ENCODE results near the gene CAMK4. TPM values are rescaled to one million over a fixed set of nuclear protein-coding genes. Genes with fewer than 3 reads are reported as not detected.
"Not testable (repeated sequence)": the region's sequence is repeated elsewhere in the genome, so short reads cannot be mapped to it uniquely, and the experiment has no call there.

Gene CAMK4
- total and polyA plus RNA-seq, 2 donors (not counting 3 experiments of a cell fraction or from before 2014, with no cell fraction given) = 2.2 to 5.4 TPM

DNA sequence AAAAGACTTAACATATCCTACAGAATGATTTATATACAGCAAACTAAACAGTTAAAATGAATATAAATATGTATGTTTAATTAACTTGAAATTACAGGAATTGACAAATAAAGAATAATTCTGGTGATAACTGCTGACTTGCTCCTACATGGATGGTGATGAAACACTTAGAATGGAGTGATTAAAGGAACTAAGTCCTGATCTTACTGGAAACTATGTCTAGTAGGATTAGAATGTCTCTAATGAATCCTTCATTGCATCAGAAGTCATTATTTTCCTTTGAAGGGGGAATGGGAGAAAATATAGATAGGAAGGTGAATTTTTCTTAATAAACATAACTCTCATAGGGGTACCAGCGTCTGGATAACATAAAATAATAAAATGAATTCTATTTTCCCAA is 77.1 kb downstream of the CAMK4 start:
- H3K79me2 ChIP-seq (ENCODE audit: control insufficient read depth, insufficient read depth, low read length) = no peaks in the 10 kb centered on the region
- intact Hi-C loops (cut with micrococcal nuclease) = no loop called here
- no TSS peak for BruUV-seq (replicated peaks)

GRCh38 chr5:111302043-111302442 is 77.9 kb downstream of the CAMK4 start:
- H3K9me3 ChIP-seq (replicated peaks; ENCODE audit: control insufficient read depth, insufficient read depth, low read length); CTCF ChIA-PET; H3K79me2 ChIP-seq (ENCODE audit: control insufficient read depth, insufficient read depth, low read length); H4K20me1 ChIP-seq (replicated peaks; ENCODE audit: control insufficient read depth, extremely low read depth, insufficient read depth, low read length); H3K9ac ChIP-seq (replicated peaks; ENCODE audit: extremely low read depth, insufficient read depth, low read length); H3K36me3 ChIP-seq (ENCODE audit: control insufficient read depth in 2 of 2, extremely low read depth in 1 of 2, insufficient read depth in 2 of 2, low read length in 2 of 2); H3K27me3 ChIP-seq (ENCODE audit: control insufficient read depth in 2 of 2, insufficient read depth in 2 of 2, low read length in 2 of 2); BruUV-seq (replicated peaks); FAIRE-seq; dilution Hi-C loops (cut with MboI; ENCODE audit: extremely low pct_ligation_motif_present, low sequenced_read_pairs); H3K9me1 ChIP-seq (replicated peaks; ENCODE audit: control insufficient read depth, extremely low read depth, insufficient read depth, low read length); H3K4me1 ChIP-seq (ENCODE audit: control insufficient read depth, extremely low read depth, insufficient read depth, low read length); H3K27ac ChIP-seq (ENCODE audit: insufficient read depth, low read depth, low read length); POLR2A ChIA-PET; DNase-seq (ENCODE audit: low read depth, low spot score); H3K4me2 ChIP-seq (ENCODE audit: insufficient read depth, low read length); H3K4me3 ChIP-seq (replicated peaks in 1 of 3; ENCODE audit: insufficient read depth in 1 of 3, low read depth in 1 of 3, low read length in 3 of 3); H2AFZ ChIP-seq (ENCODE audit: low read depth, low read length); intact Hi-C loops (cut with micrococcal nuclease): not testable (repeated sequence)

More for the DNA sequence above, 77.1 kb downstream of the CAMK4 start:
- Histone ChIP-seq H3K36me3 (ENCODE audit: control insufficient read depth in 2 of 2, extremely low read depth in 1 of 2, insufficient read depth in 2 of 2, low read length in 2 of 2) (no peaks in the 10 kb centered on the region), H2AFZ (ENCODE audit: low read depth, low read length) (no peak overlapping the region), H3K27ac (ENCODE audit: insufficient read depth, low read depth, low read length) (no peak overlapping the region), H3K9me1 (replicated peaks; ENCODE audit: control insufficient read depth, extremely low read depth, insufficient read depth, low read length) (no peaks in the 10 kb centered on the region), H3K9ac (replicated peaks; ENCODE audit: extremely low read depth, insufficient read depth, low read length) (no peak overlapping the region), H3K4me3 (replicated peaks in 1 of 3; ENCODE audit: insufficient read depth in 1 of 3, low read depth in 1 of 3, low read length in 3 of 3) (no peak overlapping the region), H3K4me1 (ENCODE audit: control insufficient read depth, extremely low read depth, insufficient read depth, low read length) (no peaks in the 10 kb centered on the region), H4K20me1 (replicated peaks; ENCODE audit: control insufficient read depth, extremely low read depth, insufficient read depth, low read length) (no peaks in the 10 kb centered on the region), H3K4me2 (ENCODE audit: insufficient read depth, low read length) (no peak overlapping the region), H3K9me3 (replicated peaks; ENCODE audit: control insufficient read depth, insufficient read depth, low read length) (no peaks in the 10 kb centered on the region), H3K27me3 (ENCODE audit: control insufficient read depth in 2 of 2, insufficient read depth in 2 of 2, low read length in 2 of 2) (no peaks in the 10 kb centered on the region)
- ChIA-PET POLR2A (no interaction called here), CTCF (no interaction called here)
- dilution Hi-C loops (cut with MboI; ENCODE audit: extremely low pct_ligation_motif_present, low sequenced_read_pairs) = no loop called here
- no peak for DNase-seq (ENCODE audit: low read depth, low spot score)
- TF ChIP-seq, protein P1, sequence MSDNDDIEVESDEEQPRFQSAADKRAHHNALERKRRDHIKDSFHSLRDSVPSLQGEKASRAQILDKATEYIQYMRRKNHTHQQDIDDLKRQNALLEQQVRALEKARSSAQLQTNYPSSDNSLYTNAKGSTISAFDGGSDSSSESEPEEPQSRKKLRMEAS (IDR thresholded peaks at IDR 0.05; ENCODE audit: insufficient read depth, insufficient read length) = no peak
- TF ChIP-seq JUN (IDR thresholded peaks at IDR 0.05; ENCODE audit: borderline replicate concordance, insufficient read depth, insufficient read length, low read depth) (no peak), GATA2 (IDR thresholded peaks at IDR 0.05; ENCODE audit: insufficient read depth, insufficient read length, low read depth, low read length) (no peak), EZH2 (IDR thresholded peaks at IDR 0.05; ENCODE audit: borderline replicate concordance, low read depth, low read length, severe bottlenecking) (no peak), FOS (IDR thresholded peaks at IDR 0.05; ENCODE audit: borderline replicate concordance, insufficient read depth, low read length) (no peak), POLR2A (IDR thresholded peaks at IDR 0.05; ENCODE audit: low read depth, low read length) (no peak), POLR2AphosphoS5 (IDR thresholded peaks at IDR 0.05; ENCODE audit: insufficient read depth, low read depth, low read length) (no peak), MYC (IDR thresholded peaks at IDR 0.05; ENCODE audit: low read depth, low read length) (no peak), CTCF (IDR thresholded peaks at IDR 0.05; ENCODE audit: extremely low read depth in 1 of 2, insufficient read depth in 1 of 2, low read depth in 1 of 2, low read length in 2 of 2) (no peak)
- no peak for FAIRE-seq
